H1 (cell line): ENCODE data around the gene MOB1B. TPM values are rescaled to one million over a fixed set of nuclear protein-coding genes. Genes with fewer than 3 reads are reported as not detected.

ENCODE experiments used
- CTCF ChIA-PET: fragments of 300-600 bp; sonication (Branson Sonifier 250); formaldehyde crosslinking; loops from one replicate; lab custom pipeline; 2021; ENCODE audit not compliant: partially characterized antibody; lab: Charles Lee
- POLR2A ChIA-PET: fragments of 300-600 bp; sonication (Branson Sonifier 250); formaldehyde crosslinking; loops from one replicate; lab custom pipeline; 2021; ENCODE audit warnings: inconsistent platforms; ENCODE audit not compliant: partially characterized antibody; lab: Charles Lee
- DNase-seq, 2 experiments: peaks; one replicate each; pipeline versions ENCODE4 v3.0.0 to v3.0.0-alpha.2; 2010 to 2022; ENCODE audit warnings: low spot score in 2 of 2, low read depth in 1 of 2, mixed read lengths in 1 of 2
- FAIRE-seq: peaks from 2 replicates; lab custom pipeline; 2011; peaks lifted over from hg19 to GRCh38; lab: Jason Lieb, UNC
- H2AFZ ChIP-seq: 2 replicates; pipeline ENCODE4 v1.8.1; 2012; ENCODE audit warnings: low read length, inconsistent platforms
- H2AK5ac ChIP-seq: 2 replicates; pipeline ENCODE4 v1.6.1; 2013; ENCODE audit warnings: low read depth, low read length
- H2BK120ac ChIP-seq: replicated peaks from 2 replicates; pipeline ENCODE3; 2013; ENCODE audit warnings: low read depth, low read length, inconsistent platforms
- H2BK12ac ChIP-seq: 2 replicates; pipeline ENCODE4 v1.6.1; 2013; ENCODE audit warnings: low read depth, low read length
- H2BK15ac ChIP-seq: 2 replicates; pipeline ENCODE4 v1.6.1; 2013; ENCODE audit warnings: low read length
- H2BK20ac ChIP-seq: 2 replicates; pipeline ENCODE4 v1.6.1; 2013; ENCODE audit warnings: low read length
- H2BK5ac ChIP-seq: 2 replicates; pipeline ENCODE4 v1.6.1; 2013; ENCODE audit warnings: low read depth, low read length
- H3K14ac ChIP-seq: 2 replicates; pipeline ENCODE4 v1.6.1; 2013; ENCODE audit warnings: inconsistent platforms; ENCODE audit not compliant: insufficient read length
- H3K18ac ChIP-seq: 2 replicates; pipeline ENCODE4 v1.6.1; 2013; ENCODE audit warnings: low read length; ENCODE audit errors: extremely low read depth
- H3K23ac ChIP-seq: 2 replicates; pipeline ENCODE4 v1.6.1; 2013; ENCODE audit warnings: inconsistent platforms; ENCODE audit not compliant: insufficient read length
- H3K23me2 ChIP-seq: 2 replicates; pipeline ENCODE4 v1.6.1; 2013; ENCODE audit warnings: low read depth, low read length
- H3K27ac ChIP-seq: 2 replicates; pipeline ENCODE4 v1.6.1; 2011; ENCODE audit warnings: low read depth, low read length, inconsistent platforms
- H3K27me3 ChIP-seq, 4 experiments: replicated peaks in 1 of 4; 1 replicate in 1 of 4; 2 replicates in 3 of 4; pipeline versions ENCODE4 v1.6.1 to v1.8.1; 2011 to 2013; ENCODE audit warnings: low read length in 3 of 4, mild to moderate bottlenecking in 3 of 4, inconsistent platforms in 2 of 4, mixed read lengths in 2 of 4, moderate library complexity in 1 of 4; ENCODE audit not compliant: control insufficient read depth in 3 of 4, insufficient read depth in 3 of 4; ENCODE audit errors: extremely low read depth in 1 of 4
- H3K36me3 ChIP-seq, 4 experiments: 2 replicates each; pipeline versions ENCODE4 v1.6.1 to v1.8.1; 2011 to 2013; ENCODE audit warnings: mild to moderate bottlenecking in 4 of 4, low read length in 3 of 4, moderate library complexity in 2 of 4, control low read depth in 1 of 4, inconsistent platforms in 1 of 4; ENCODE audit not compliant: insufficient read depth in 4 of 4, control insufficient read depth in 2 of 4
- H3K4ac ChIP-seq: replicated peaks from 2 replicates; pipeline ENCODE3; 2013; ENCODE audit warnings: low read length, low read depth, mixed read lengths, inconsistent platforms; ENCODE audit not compliant: insufficient read length
- H3K4me1 ChIP-seq, 4 experiments: replicated peaks in 1 of 4; 1 replicate in 1 of 4; 2 replicates in 3 of 4; pipeline versions ENCODE4 v1.6.1 to v1.8.1; 2011 to 2013; ENCODE audit warnings: low read length in 3 of 4, inconsistent platforms in 2 of 4, mixed read lengths in 1 of 4; ENCODE audit not compliant: insufficient read depth in 4 of 4, control insufficient read depth in 3 of 4
- H3K4me2 ChIP-seq, 2 experiments: 2 replicates each; pipeline versions ENCODE4 v1.6.1 to v1.8.1; 2011 to 2013; ENCODE audit warnings: low read depth in 2 of 2, low read length in 2 of 2, control low read depth in 1 of 2, inconsistent platforms in 1 of 2, mild to moderate bottlenecking in 1 of 2; ENCODE audit not compliant: insufficient read depth in 1 of 2
- H3K4me3 ChIP-seq, 4 experiments: fragments of 200-600, 300-600 bp in 1 of 4; sonication (generic), shearing (Covaris generic), sonication (Bioruptor Twin) in 1 of 4; 2 replicates each; pipeline versions ENCODE4 v1.5.1 to v1.8.1; 2011 to 2016; ENCODE audit warnings: low read length in 4 of 4, low read depth in 3 of 4, control low read depth in 2 of 4, inconsistent platforms in 2 of 4, mild to moderate bottlenecking in 2 of 4, mixed read lengths in 1 of 4, moderate library complexity in 1 of 4; ENCODE audit not compliant: insufficient read depth in 2 of 4; ENCODE audit errors: extremely low read depth in 1 of 4
- H3K56ac ChIP-seq: replicated peaks from 2 replicates; pipeline ENCODE3; 2013; ENCODE audit warnings: low read depth, mild to moderate bottlenecking, mixed read lengths, low read length, inconsistent platforms; ENCODE audit not compliant: insufficient read length
- H3K79me1 ChIP-seq: 2 replicates; pipeline ENCODE4 v1.6.1; 2013; ENCODE audit warnings: low read depth, low read length, control low read depth
- H3K79me2 ChIP-seq, 2 experiments: 2 replicates each; pipeline versions ENCODE4 v1.6.1 to v1.8.1; 2012 to 2013; ENCODE audit warnings: low read length in 2 of 2, mild to moderate bottlenecking in 2 of 2, inconsistent platforms in 1 of 2; ENCODE audit not compliant: insufficient read depth in 2 of 2, control insufficient read depth in 1 of 2
- H3K9ac ChIP-seq, 4 experiments: replicated peaks in 1 of 4; 1 replicate in 1 of 4; 2 replicates in 3 of 4; pipeline versions ENCODE4 v1.6.1 to v1.8.1; 2011 to 2013; ENCODE audit warnings: low read depth in 3 of 4, low read length in 3 of 4, control low read depth in 2 of 4, mild to moderate bottlenecking in 2 of 4, moderate library complexity in 2 of 4, inconsistent platforms in 1 of 4; ENCODE audit errors: extremely low read depth in 1 of 4
- H3K9me3 ChIP-seq, 2 experiments: 2 replicates each; pipeline versions ENCODE4 v1.6.1 to v1.8.1; 2012 to 2013; ENCODE audit warnings: mild to moderate bottlenecking in 2 of 2, moderate library complexity in 2 of 2, control low read depth in 1 of 2, inconsistent platforms in 1 of 2, low read depth in 1 of 2, low read length in 1 of 2, mixed read lengths in 1 of 2; ENCODE audit not compliant: insufficient read depth in 2 of 2
- H4K20me1 ChIP-seq, 2 experiments: replicated peaks in 1 of 2; 2 replicates each; pipeline versions ENCODE3 to v1.8.1; 2011 to 2013; ENCODE audit warnings: inconsistent platforms in 2 of 2, low read length in 2 of 2, mild to moderate bottlenecking in 1 of 2; ENCODE audit not compliant: insufficient read depth in 2 of 2, control insufficient read depth in 1 of 2
- H4K5ac ChIP-seq: 2 replicates; pipeline ENCODE4 v1.6.1; 2013; ENCODE audit warnings: low read length, low read depth, mixed read lengths, inconsistent platforms; ENCODE audit not compliant: insufficient read length
- H4K8ac ChIP-seq: 2 replicates; pipeline ENCODE4 v1.8.0; 2013; ENCODE audit warnings: mild to moderate bottlenecking, moderate library complexity, low read length, inconsistent platforms; ENCODE audit not compliant: insufficient read depth; ENCODE audit errors: extremely low read depth
- H4K91ac ChIP-seq: replicated peaks from 2 replicates; pipeline ENCODE3; 2013; ENCODE audit warnings: low read length, mixed read lengths, inconsistent platforms; ENCODE audit not compliant: insufficient read length
- HDAC2 ChIP-seq, 2 experiments: fragments of 300-600 bp in 1 of 2; sonication (generic) in 1 of 2; IDR thresholded peaks; 2 replicates each; pipeline ENCODE4 v1.6.1; 2011 to 2012; ENCODE audit warnings: low read depth in 2 of 2, low read length in 2 of 2, mild to moderate bottlenecking in 2 of 2, moderate library complexity in 2 of 2, borderline replicate concordance in 1 of 2, inconsistent platforms in 1 of 2
- SUZ12 ChIP-seq: fragments of 200-600 bp; sonication (generic); IDR thresholded peaks from 2 replicates; pipeline ENCODE4 v1.6.1; 2012; ENCODE audit warnings: mild to moderate bottlenecking, inconsistent platforms, low read length, moderate library complexity, mixed read lengths
- WGBS, 2 experiments: shearing (Covaris generic) in 1 of 2; methylation state at CpG; one replicate each; pipeline versions ENCODE4 v1.1.6 to v1.1.7; 2013 to 2015; ENCODE audit warnings: low lambda C conversion rate in 2 of 2, mixed read lengths in 2 of 2, inconsistent platforms in 1 of 2, low coverage in 1 of 2, missing lambda C conversion rate in 1 of 2; ENCODE audit not compliant: insufficient replicate concordance in 2 of 2, insufficient coverage in 1 of 2, insufficient read length in 1 of 2; ENCODE audit errors: extremely low coverage in 1 of 2, missing lambda C conversion rate in 1 of 2; 5-methylcytosine and 5-hydroxymethylcytosine counted together
- polyA plus RNA-seq, 7 experiments: library from polyadenylated mRNA; depleted of rRNA in 3 of 7; stranded (reverse) in 5 of 7; unstranded in 2 of 7; fragments of >200 nt in 5 of 7; fragments of 200-250 nt in 2 of 7; gene quantifications; 1 replicate in 5 of 7; 2 replicates in 1 of 7; 4 replicates in 1 of 7; pipeline versions ENCODE4 v1.2.1 to v1.2.3, GENCODE V29; 2011 to 2013; ENCODE audit warnings: missing spikeins in 2 of 7, mixed read lengths in 2 of 7
- total RNA-seq: library from RNA; stranded (reverse); fragmentation: NEBNext Ultra II Directional; extraction: Animal tissue kit (Norgen Biotek cat#: 25700); gene quantifications from 2 replicates; pipeline ENCODE4 v1.2.1, GENCODE V29; 2021

The MOB1B gene
- total and polyA plus RNA-seq, 2 of the 8 experiments (the other 6 are each of a cell fraction or from before 2014, with no cell fraction given): 3.8 to 33.5 TPM

DNA sequence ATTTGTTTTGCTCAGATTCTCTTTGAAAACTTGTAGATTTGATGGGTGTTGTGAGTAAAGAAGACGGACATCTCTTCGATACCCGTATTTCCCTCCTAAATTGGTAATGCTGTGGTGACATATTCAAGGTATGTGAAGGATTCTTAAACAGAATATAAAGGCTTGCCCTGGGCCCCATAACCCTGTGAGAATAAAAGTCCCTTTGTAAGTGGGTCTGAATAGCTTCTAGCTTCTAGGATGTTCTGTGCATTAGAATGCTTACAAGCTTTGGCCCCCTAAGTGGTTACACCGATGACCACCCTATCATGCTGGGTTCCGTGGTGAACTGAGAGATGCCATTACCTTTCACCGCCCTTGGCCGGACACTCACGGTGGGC lies 574 bp upstream of the MOB1B start:
- H3K79me2 ChIP-seq: peaks cover 6 to 39% of the 10 kb centered on the region in 2 experiments; a peak in 3 of 4 replicates
- peak overlapping the region; percentile 84 to 99 for H3K4me2 ChIP-seq
- H2AK5ac ChIP-seq: no peak overlapping the region
- CTCF ChIA-PET: interaction anchor here (0.8 to 1.6 kb wide), 11 partner anchors 12 to 249 kb away, joined by 3 to 5 read pairs (median 3); no protein-coding TSS in a partner anchor
- peaks cover 5% of the 10 kb centered on the region for H3K23me2 ChIP-seq
- H2BK5ac ChIP-seq: peak overlapping the region; percentile 79
- peaks cover 2% of the 10 kb centered on the region; the same call in 1 of the 2 replicates for H3K79me1 ChIP-seq
- H3K18ac ChIP-seq: peak overlapping the region; percentile 39
- no peaks in the 10 kb centered on the region for H3K9me3 ChIP-seq
- no peak overlapping the region for H2BK15ac ChIP-seq
- H3K9ac ChIP-seq: peak overlapping the region in 3 of 4 experiments; percentile 61 to 64 (median 63); a peak in 6 of 7 replicates
- peak overlapping the region; percentile 96; the same call in 1 of the 2 replicates for H4K8ac ChIP-seq
- H3K27ac ChIP-seq: no peak overlapping the region; the same call in 1 of the 2 replicates
- peak overlapping the region; percentile 93 for H2AFZ ChIP-seq
- no peaks in the 10 kb centered on the region; a peak in 1 of 7 replicates for H3K27me3 ChIP-seq
- H3K4me3 ChIP-seq: peak overlapping the region; percentile 48 to 94 (median 93)
- no peak for DNase-seq
- no peak overlapping the region for H3K4ac ChIP-seq
- no peak for FAIRE-seq
- H2BK12ac ChIP-seq: no peak overlapping the region
- no peak overlapping the region for H3K14ac ChIP-seq
- H3K56ac ChIP-seq: no peak overlapping the region
- peaks cover 0 to 11% (median 7%) of the 10 kb centered on the region in 4 experiments; a peak in 5 of 8 replicates for H3K36me3 ChIP-seq
- H2BK120ac ChIP-seq: no peak overlapping the region
- peaks cover 0 to 7% (median 2%) of the 10 kb centered on the region in 4 experiments; a peak in 3 of 7 replicates for H3K4me1 ChIP-seq
- WGBS, 2 experiments: 38% methylated on average over 8 of the region's 8 CpGs; no CpG with 5 or more reads in 1 of the 2 experiments
- no peak for TF ChIP-seq SUZ12
- peak in 1 of 2 experiments; percentile 4; a peak in 1 of 4 replicates for TF ChIP-seq HDAC2 (IDR thresholded peaks at IDR 0.05; ENCODE audit: borderline replicate concordance in 1 of 2, low read depth in 2 of 2, low read length in 2 of 2)
- no peak overlapping the region for H4K91ac ChIP-seq
- no peak overlapping the region for H2BK20ac ChIP-seq
- H4K20me1 ChIP-seq: peaks cover 1% of the 10 kb centered on the region in 2 experiments
- POLR2A ChIA-PET: interaction anchor here (0.8 to 1.7 kb wide), 10 partner anchors 10 to 92 kb away, joined by 3 to 11 read pairs (median 4); partner anchors contain the start of genes DCK and GRSF1
- H3K23ac ChIP-seq: no peak overlapping the region
- H4K5ac ChIP-seq: peak overlapping the region; percentile 73
